ENCODE data around the gene TAS2R19.
"Not testable (repeated sequence)": the region's sequence is repeated elsewhere in the genome, so short reads cannot be mapped to it uniquely, and the experiment has no call there.

The TAS2R19 gene

GRCh38 chr12:11022520-11022919, at the start of gene TAS2R19:
TSS of gene TAS2R19 (minus strand) at chr12:11022620. CDS start at chr12:11022571, 49 bp downstream.
- Histone ChIP-seq H3K9me3 (ENCODE audit: control insufficient read depth, low read length) (no peaks in the 10 kb centered on the region), H3K4me2 (ENCODE audit: low read length) (no peak within 1 kb of the TSS), H3K36me3 (ENCODE audit: control insufficient read depth, insufficient read depth, low read length) (no peaks in the 10 kb centered on the region), H2AFZ (no peak within 1 kb of the TSS), H3K79me2 (no peaks in the 10 kb centered on the region), H3K9ac (no peak within 1 kb of the TSS), H3K27me3 (ENCODE audit: control insufficient read depth, insufficient read depth, low read length) (no peaks in the 10 kb centered on the region), H3K4me1 (no peaks in the 10 kb centered on the region), H3K27ac (no peak within 1 kb of the TSS), H3K4me3 (ENCODE audit: low read depth, low read length) (no peak within 1 kb of the TSS)
- no peak for TF ChIP-seq CTCF (IDR thresholded peaks at IDR 0.05)

- Histone ChIP-seq H3K36me3 (ENCODE audit: control insufficient read depth, insufficient read depth, low read length) (no peaks in the 10 kb centered on the region), H3K27me3 (ENCODE audit: control insufficient read depth, insufficient read depth, low read length) (no peaks in the 10 kb centered on the region), H3K4me2 (ENCODE audit: low read length) (no peak overlapping the region), H3K27ac (no peak overlapping the region), H3K4me1 (no peaks in the 10 kb centered on the region), H3K79me2 (no peaks in the 10 kb centered on the region), H3K4me3 (ENCODE audit: low read depth, low read length) (no peak overlapping the region), H3K9me3 (ENCODE audit: control insufficient read depth, low read length) (no peaks in the 10 kb centered on the region), H2AFZ (no peak overlapping the region), H3K9ac (no peak overlapping the region)
- no peak for TF ChIP-seq CTCF (IDR thresholded peaks at IDR 0.05)
These were observed 49.0 kb upstream of the TAS2R19 start for GRCh38 chr12:11071414-11071813.

- TF ChIP-seq CTCF (IDR thresholded peaks at IDR 0.05) = no peak
- H3K79me2 ChIP-seq = no peaks in the 10 kb centered on the region
- H2AFZ ChIP-seq = no peak overlapping the region
These were observed 48.6 kb upstream of the TAS2R19 start for GRCh38 chr12:11070999-11071398.

GRCh38 chr12:11069854-11070365, 47.5 kb upstream of the TAS2R19 start:
- H3K4me3 ChIP-seq (ENCODE audit: low read depth, low read length) = no peak overlapping the region
- H3K9me3 ChIP-seq (ENCODE audit: control insufficient read depth, low read length) = no peaks in the 10 kb centered on the region
- no peak overlapping the region for H3K4me2 ChIP-seq (ENCODE audit: low read length)
- H3K27me3 ChIP-seq (ENCODE audit: control insufficient read depth, insufficient read depth, low read length) = no peaks in the 10 kb centered on the region
- no peak for TF ChIP-seq CTCF (IDR thresholded peaks at IDR 0.05)
- no peak overlapping the region for H3K9ac ChIP-seq
- no peaks in the 10 kb centered on the region for H3K4me1 ChIP-seq
- no peak overlapping the region for H3K27ac ChIP-seq
- no peak overlapping the region for H2AFZ ChIP-seq
- H3K79me2 ChIP-seq = no peaks in the 10 kb centered on the region
- H3K36me3 ChIP-seq (ENCODE audit: control insufficient read depth, insufficient read depth, low read length) = no peaks in the 10 kb centered on the region

More at GRCh38 chr12:11070999-11071398, 48.6 kb upstream of the TAS2R19 start:
- Histone ChIP-seq H3K27me3 (ENCODE audit: control insufficient read depth, insufficient read depth, low read length) (no peaks in the 10 kb centered on the region), H3K36me3 (ENCODE audit: control insufficient read depth, insufficient read depth, low read length) (no peaks in the 10 kb centered on the region), H3K4me3 (ENCODE audit: low read depth, low read length) (no peak overlapping the region), H3K9me3 (ENCODE audit: control insufficient read depth, low read length) (no peaks in the 10 kb centered on the region), H3K9ac (no peak overlapping the region), H3K27ac (no peak overlapping the region), H3K4me2 (ENCODE audit: low read length) (no peak overlapping the region), H3K4me1 (no peaks in the 10 kb centered on the region)

- H3K27me3 ChIP-seq (ENCODE audit: control insufficient read depth, insufficient read depth, low read length) = no peaks in the 10 kb centered on the region
- H3K4me2 ChIP-seq (ENCODE audit: low read length) = no peak overlapping the region
- no peak for TF ChIP-seq CTCF (IDR thresholded peaks at IDR 0.05)
- no peak overlapping the region for H2AFZ ChIP-seq
- no peaks in the 10 kb centered on the region for H3K9me3 ChIP-seq (ENCODE audit: control insufficient read depth, low read length)
- H3K4me3 ChIP-seq (ENCODE audit: low read depth, low read length) = no peak overlapping the region
- H3K4me1 ChIP-seq = no peaks in the 10 kb centered on the region
- H3K79me2 ChIP-seq = peaks cover 2% of the 10 kb centered on the region
- no peak overlapping the region for H3K9ac ChIP-seq
- no peak overlapping the region for H3K27ac ChIP-seq
- no peaks in the 10 kb centered on the region for H3K36me3 ChIP-seq (ENCODE audit: control insufficient read depth, insufficient read depth, low read length)
These were observed 45.1 kb upstream of the TAS2R19 start for GRCh38 chr12:11067514-11067913.

GRCh38 chr12:11062194-11062593, 39.8 kb upstream of the TAS2R19 start, which contains the start of gene TAS2R46:
TSS of gene TAS2R46 (minus strand) at chr12:11062294. CDS start at chr12:11062294, 0 bp downstream.
- not testable (repeated sequence) for H3K79me2 ChIP-seq; H3K36me3 ChIP-seq (ENCODE audit: control insufficient read depth, insufficient read depth, low read length); H3K4me2 ChIP-seq (ENCODE audit: low read length); H3K4me1 ChIP-seq; H3K9ac ChIP-seq; H3K4me3 ChIP-seq (ENCODE audit: low read depth, low read length); H3K27me3 ChIP-seq (ENCODE audit: control insufficient read depth, insufficient read depth, low read length); H3K9me3 ChIP-seq (ENCODE audit: control insufficient read depth, low read length); H2AFZ ChIP-seq; H3K27ac ChIP-seq
